Thymus (tissue), 14 donors: ENCODE data around the gene GPR21. TPM values are rescaled to one million over a fixed set of nuclear protein-coding genes. Genes with fewer than 3 reads are reported as not detected.

ENCODE experiments used
- DNase-seq, 9 donors: peaks; one replicate each; pipeline ENCODE4 v3.0.0-alpha.2; 2013; ENCODE audit warnings: low spot score in 9 of 9, low read depth in 6 of 9, missing footprints in 1 of 9
- H3K27ac ChIP-seq, 2 donors: one replicate each; pipeline ENCODE4 v1.5.1; 2013; ENCODE audit warnings: control low read depth in 1 of 2, low read depth in 1 of 2, low read length in 1 of 2, mild to moderate bottlenecking in 1 of 2, moderate library complexity in 1 of 2
- H3K27me3 ChIP-seq, 2 donors: one replicate each; pipeline ENCODE4 v1.5.1; 2013; ENCODE audit warnings: low read length in 1 of 2; ENCODE audit not compliant: control insufficient read depth in 2 of 2, insufficient read depth in 1 of 2
- H3K36me3 ChIP-seq, 2 donors: one replicate each; pipeline ENCODE4 v1.5.1; 2013; ENCODE audit warnings: low read length in 1 of 2, mild to moderate bottlenecking in 1 of 2, moderate library complexity in 1 of 2; ENCODE audit not compliant: control insufficient read depth in 2 of 2, insufficient read depth in 2 of 2
- H3K4me1 ChIP-seq, 2 donors: one replicate each; pipeline ENCODE4 v1.5.1; 2013; ENCODE audit warnings: low read length in 2 of 2; ENCODE audit not compliant: control insufficient read depth in 2 of 2, insufficient read depth in 2 of 2
- H3K4me3 ChIP-seq, 2 donors: one replicate each; pipeline ENCODE4 v1.5.1; 2013; ENCODE audit warnings: low read length in 2 of 2, control low read depth in 1 of 2, mild to moderate bottlenecking in 1 of 2
- H3K9me3 ChIP-seq, 2 donors: one replicate each; pipeline ENCODE4 v1.5.1; 2013; ENCODE audit warnings: low read length in 1 of 2, mild to moderate bottlenecking in 1 of 2; ENCODE audit not compliant: control insufficient read depth in 2 of 2, insufficient read depth in 1 of 2
- WGBS: extraction: QIAGEN DNeasy Blood & Tissue Kit; methylation state at CpG from one replicate; pipeline ENCODE4 v1.1.7; 2013; 5-methylcytosine and 5-hydroxymethylcytosine counted together
- long read RNA-seq, 10 donors: transcript quantifications; one replicate each; lab custom pipeline, GENCODE V29; 2026
- polyA plus RNA-seq: library from polyadenylated mRNA; stranded (reverse); fragments of 200-250 nt; gene quantifications from one replicate; pipeline ENCODE4 v1.2.3, GENCODE V29; 2013
- total RNA-seq: library from RNA; stranded (reverse); fragments of 120-200 nt; gene quantifications from one replicate; pipeline ENCODE4 v1.2.4, GENCODE V29; 2013
- donor health status: healthy.

GPR21 gene, protein sequence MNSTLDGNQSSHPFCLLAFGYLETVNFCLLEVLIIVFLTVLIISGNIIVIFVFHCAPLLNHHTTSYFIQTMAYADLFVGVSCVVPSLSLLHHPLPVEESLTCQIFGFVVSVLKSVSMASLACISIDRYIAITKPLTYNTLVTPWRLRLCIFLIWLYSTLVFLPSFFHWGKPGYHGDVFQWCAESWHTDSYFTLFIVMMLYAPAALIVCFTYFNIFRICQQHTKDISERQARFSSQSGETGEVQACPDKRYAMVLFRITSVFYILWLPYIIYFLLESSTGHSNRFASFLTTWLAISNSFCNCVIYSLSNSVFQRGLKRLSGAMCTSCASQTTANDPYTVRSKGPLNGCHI
- total RNA-seq (not detected), polyA plus RNA-seq (0.07 TPM)
- long read RNA-seq, donor 1 = 0 reads
- long read RNA-seq, donor 2 = 0 reads
- long read RNA-seq, donor 3 = 0 reads
- long read RNA-seq, donor 4 = 0 reads
- long read RNA-seq, donor 5 = 0 reads
- long read RNA-seq, donor 6 = 0 reads
- long read RNA-seq, donor 7 = 0 reads
- long read RNA-seq, donor 8 = 0 reads
- long read RNA-seq, donor 9 = 0 reads
- long read RNA-seq, donor 10 = 0 reads

DNA sequence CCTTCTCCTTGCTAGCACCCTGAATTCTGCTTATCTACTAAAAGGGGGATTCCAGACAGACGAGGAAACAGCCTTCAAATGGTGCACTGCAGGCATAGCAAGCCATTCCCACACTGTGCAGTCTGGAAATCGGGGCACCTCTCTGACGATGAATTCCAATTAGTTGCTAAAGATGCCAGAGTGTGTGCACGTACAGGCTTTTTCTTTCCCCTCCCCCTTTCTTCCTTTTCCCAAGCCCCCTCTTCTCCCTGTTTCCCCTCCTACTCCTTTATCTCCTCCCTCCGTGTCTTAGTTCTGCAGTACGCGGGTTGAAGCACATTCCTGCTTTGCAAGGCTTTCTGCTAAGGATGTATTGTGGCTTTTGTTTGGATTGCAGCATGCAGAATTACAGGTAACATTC, at the start of gene GPR21:
GPR21 (plus strand) TSS at position 316 of the 400 bp plus-strand sequence. CDS start 900 bp downstream, outside the sequence.
- Histone ChIP-seq H3K36me3 (peaks cover 0 to 3% of the 10 kb centered on the region in 2 donors), H3K4me1 (peaks cover 8 to 16% of the 10 kb centered on the region in 2 donors), H3K9me3 (no peaks in the 10 kb centered on the region), H3K4me3 (peak within 1 kb of the TSS in 1 of 2 donors; percentile 7), H3K27ac (peak within 1 kb of the TSS in 1 of 2 donors; percentile 34), H3K27me3 (no peaks in the 10 kb centered on the region)
- DNase-seq = no peak
- 56% methylated on average over 7 of the region's 7 CpGs for WGBS

DNA sequence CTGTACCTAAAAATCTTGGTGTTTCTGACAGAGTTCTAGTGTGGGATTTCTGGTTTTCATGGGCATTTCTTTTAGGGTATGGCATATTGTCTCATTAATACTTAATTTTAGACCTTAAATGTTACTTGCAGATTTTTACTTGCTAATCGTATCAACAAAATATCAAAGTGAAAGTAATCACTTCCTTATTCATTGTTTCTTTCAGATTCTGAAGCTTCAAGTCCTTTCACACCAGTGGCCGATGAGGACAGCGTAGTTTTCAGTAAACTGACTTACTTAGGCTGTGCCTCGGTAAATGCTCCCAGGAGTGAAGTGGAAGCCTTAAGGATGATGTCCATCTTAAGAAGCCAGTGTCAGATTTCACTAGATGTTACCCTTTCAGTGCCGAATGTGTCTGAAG, 47.5 kb upstream of the GPR21 start:
- H3K27ac ChIP-seq = no peak overlapping the region
- WGBS = 95% methylated on average over 5 of the region's 5 CpGs

GRCh38 chr9:122988141-122988540, 45.3 kb upstream of the GPR21 start:
- no peak overlapping the region for H3K4me3 ChIP-seq
- WGBS = 98% methylated on average over 2 of the region's 2 CpGs
- no peaks in the 10 kb centered on the region for H3K27me3 ChIP-seq
- H3K36me3 ChIP-seq = peaks cover 14 to 32% of the 10 kb centered on the region in 2 donors
- H3K27ac ChIP-seq = no peak overlapping the region
- no peaks in the 10 kb centered on the region for H3K9me3 ChIP-seq
- no peak for DNase-seq
- H3K4me1 ChIP-seq = no peaks in the 10 kb centered on the region

More for the DNA sequence above, 47.5 kb upstream of the GPR21 start:
- H3K9me3 ChIP-seq = no peaks in the 10 kb centered on the region
- no peak overlapping the region for H3K4me3 ChIP-seq
- H3K4me1 ChIP-seq = no peaks in the 10 kb centered on the region
- H3K36me3 ChIP-seq = peaks cover 8 to 26% of the 10 kb centered on the region in 2 donors
- no peaks in the 10 kb centered on the region for H3K27me3 ChIP-seq
- no peak for DNase-seq

DNA sequence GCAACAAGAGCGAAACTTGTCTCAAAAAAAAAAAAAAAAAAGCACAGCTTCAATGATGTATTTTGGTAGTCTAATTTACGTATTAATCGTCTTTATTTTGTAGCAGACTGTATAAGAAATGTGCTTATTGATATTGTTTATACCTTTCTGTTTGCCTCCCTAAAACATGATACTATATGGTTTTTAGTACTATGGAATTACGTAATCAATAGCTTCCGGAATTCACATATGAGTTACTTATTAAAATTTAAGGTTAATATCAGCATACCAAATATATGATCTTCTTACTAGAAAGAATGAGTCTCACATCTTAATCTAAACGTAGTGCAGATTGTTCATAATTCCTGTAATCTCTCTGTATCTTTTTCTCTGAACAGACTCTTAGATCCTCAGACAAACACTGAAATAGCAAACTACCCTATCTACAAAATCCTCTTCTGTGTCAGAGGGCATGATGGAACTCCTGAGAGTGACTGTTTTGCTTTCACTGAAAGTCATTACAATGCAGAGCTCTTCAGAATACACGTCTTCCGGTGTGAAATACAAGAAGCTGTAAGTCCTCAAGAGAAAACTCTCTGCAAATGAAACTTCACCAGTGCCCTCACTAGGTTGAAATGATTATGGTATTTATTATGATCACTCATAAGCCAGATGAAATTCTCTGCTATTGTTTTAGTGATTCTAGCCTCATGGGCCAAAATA, 44.4 kb upstream of the GPR21 start:
- H3K36me3 ChIP-seq = peaks cover 14 to 32% of the 10 kb centered on the region in 2 donors
- 93% methylated on average over 8 of the region's 8 CpGs for WGBS
- peak in 1 of 9 donors; percentile 0 for DNase-seq

GRCh38 chr9:122991370-122991830, 42.1 kb upstream of the GPR21 start:
- H3K4me3 ChIP-seq = no peak overlapping the region
- H3K4me1 ChIP-seq = no peaks in the 10 kb centered on the region
- H3K9me3 ChIP-seq = no peaks in the 10 kb centered on the region
- DNase-seq = peak in 8 of 9 donors; percentile 3 to 41 (median 8)
- H3K36me3 ChIP-seq = peaks cover 11 to 22% of the 10 kb centered on the region in 2 donors
- no peak overlapping the region for H3K27ac ChIP-seq
- H3K27me3 ChIP-seq = no peaks in the 10 kb centered on the region
- WGBS = 74% methylated on average over 4 of the region's 4 CpGs

More for the DNA sequence above, 44.4 kb upstream of the GPR21 start:
- no peaks in the 10 kb centered on the region for H3K9me3 ChIP-seq
- no peak overlapping the region for H3K4me3 ChIP-seq
- H3K27ac ChIP-seq = no peak overlapping the region
- no peaks in the 10 kb centered on the region for H3K27me3 ChIP-seq
- no peaks in the 10 kb centered on the region for H3K4me1 ChIP-seq

- DNase-seq = no peak
- H3K27me3 ChIP-seq = no peaks in the 10 kb centered on the region
- H3K9me3 ChIP-seq = no peaks in the 10 kb centered on the region
- H3K27ac ChIP-seq = no peak overlapping the region
- H3K4me3 ChIP-seq = no peak overlapping the region
- peaks cover 8 to 30% of the 10 kb centered on the region in 2 donors for H3K36me3 ChIP-seq
- WGBS = 99% methylated on average over 1 of the region's 1 CpG
- H3K4me1 ChIP-seq = no peaks in the 10 kb centered on the region
Measured at GRCh38 chr9:122996586-122996985, 36.9 kb upstream of the GPR21 start.

GRCh38 chr9:122998448-122998847, 35.0 kb upstream of the GPR21 start:
- H3K36me3 ChIP-seq = peaks cover 3 to 26% of the 10 kb centered on the region in 2 donors
- H3K27me3 ChIP-seq = no peaks in the 10 kb centered on the region
- no peak for DNase-seq
- H3K27ac ChIP-seq = no peak overlapping the region
- H3K4me1 ChIP-seq = no peaks in the 10 kb centered on the region
- WGBS = 98% methylated on average over 5 of the region's 5 CpGs
- no peak overlapping the region for H3K4me3 ChIP-seq
- no peaks in the 10 kb centered on the region for H3K9me3 ChIP-seq

- no peak overlapping the region for H3K27ac ChIP-seq
- H3K4me3 ChIP-seq = no peak overlapping the region
- H3K27me3 ChIP-seq = no peaks in the 10 kb centered on the region
- WGBS = 94% methylated on average over 1 of the region's 1 CpG
- no peaks in the 10 kb centered on the region for H3K9me3 ChIP-seq
- H3K4me1 ChIP-seq = no peaks in the 10 kb centered on the region
- peaks cover 3 to 30% of the 10 kb centered on the region in 2 donors for H3K36me3 ChIP-seq
- no peak for DNase-seq
Measured at GRCh38 chr9:123000371-123001068, 32.9 kb upstream of the GPR21 start.
